Ascending aorta (tissue), 2 donors: ENCODE results near the gene GARIN5A. TPM values are rescaled to one million over a fixed set of nuclear protein-coding genes. Genes with fewer than 3 reads are reported as not detected.

Source experiments
- DNase-seq, 2 donors: peaks; one replicate each; pipeline ENCODE4 v3.0.0-alpha.2; 2019; ENCODE audit warnings: low spot score in 2 of 2
- H3K27ac ChIP-seq, 2 donors: fragments of 200-600 bp; sonication (generic); one replicate each; pipeline ENCODE4 v1.5.1; 2016 to 2017; ENCODE audit warnings: mild to moderate bottlenecking in 1 of 2
- H3K27me3 ChIP-seq: fragments of 200-600 bp; sonication (generic); one replicate; pipeline ENCODE4 v1.5.1; 2017
- H3K36me3 ChIP-seq, 2 donors: fragments of 200-600 bp; sonication (generic); one replicate each; pipeline ENCODE4 v1.5.1; 2016
- H3K4me1 ChIP-seq, 2 donors: fragments of 200-600 bp; sonication (generic); one replicate each; pipeline ENCODE4 v1.5.1; 2016 to 2017; ENCODE audit warnings: mild to moderate bottlenecking in 1 of 2
- H3K4me3 ChIP-seq, 2 donors: fragments of 200-600 bp; sonication (generic); one replicate each; pipeline ENCODE4 v1.5.1; 2016 to 2017; ENCODE audit warnings: mild to moderate bottlenecking in 1 of 2
- H3K9me3 ChIP-seq, 2 donors: fragments of 200-600 bp; sonication (generic); one replicate each; pipeline ENCODE4 v1.5.1; 2016
- CTCF ChIP-seq, 3 experiments: fragments of 200-600 bp in 2 of 3; fragments of 450-650 bp in 1 of 3; sonication (generic) in 2 of 3; IDR thresholded peaks; one replicate each; pipeline ENCODE4 v1.5.1; 2016 to 2019; ENCODE audit warnings: antibody characterized with exemption in 3 of 3, mild to moderate bottlenecking in 1 of 3, moderate library complexity in 1 of 3
- intact Hi-C: fragments of 100-400 bp; cut with DNase I; formaldehyde crosslinking; loops from one replicate; pipeline ENCODE4 v1.15.1; 2023
- total RNA-seq: library from RNA; depleted of rRNA; stranded (reverse); fragments of >200 nt; gene quantifications from one replicate; pipeline ENCODE4 v1.1.0, GENCODE V29; 2016

The GARIN5A gene
- total RNA-seq, 1 donor from 2014 or later: not detected

GRCh38 chr19:50500753-50501151, 24.1 kb upstream of the GARIN5A start:
- no peaks in the 10 kb centered on the region for H3K9me3 ChIP-seq
- H3K4me1 ChIP-seq: no peaks in the 10 kb centered on the region
- intact Hi-C loops: no loop called here
- TF ChIP-seq CTCF (IDR thresholded peaks at IDR 0.05): no peak
- H3K27ac ChIP-seq: no peak overlapping the region
- DNase-seq: no peak
- H3K36me3 ChIP-seq: peaks cover 0 to under 1% of the 10 kb centered on the region in 2 donors
- no peak overlapping the region for H3K4me3 ChIP-seq
- H3K27me3 ChIP-seq: no peaks in the 10 kb centered on the region

GRCh38 chr19:50500060-50500752, 23.6 kb upstream of the GARIN5A start:
- Histone ChIP-seq H3K27me3 (no peaks in the 10 kb centered on the region), H3K9me3 (no peaks in the 10 kb centered on the region), H3K36me3 (no peaks in the 10 kb centered on the region), H3K27ac (no peak overlapping the region), H3K4me1 (no peaks in the 10 kb centered on the region), H3K4me3 (no peak overlapping the region)
- DNase-seq: no peak
- TF ChIP-seq CTCF (IDR thresholded peaks at IDR 0.05): no peak
- intact Hi-C loops: no loop called here

GRCh38 chr19:50498219-50499056, 21.8 kb upstream of the GARIN5A start:
- no peak overlapping the region for H3K27ac ChIP-seq
- no peak for TF ChIP-seq CTCF (IDR thresholded peaks at IDR 0.05)
- DNase-seq: no peak
- H3K27me3 ChIP-seq: no peaks in the 10 kb centered on the region
- H3K9me3 ChIP-seq: no peaks in the 10 kb centered on the region
- H3K4me1 ChIP-seq: no peaks in the 10 kb centered on the region
- intact Hi-C loops: no loop called here
- no peaks in the 10 kb centered on the region for H3K36me3 ChIP-seq
- no peak overlapping the region for H3K4me3 ChIP-seq

GRCh38 chr19:50497022-50497405, 20.4 kb upstream of the GARIN5A start:
- Histone ChIP-seq H3K36me3 (no peaks in the 10 kb centered on the region), H3K4me3 (no peak overlapping the region), H3K4me1 (no peaks in the 10 kb centered on the region), H3K27ac (no peak overlapping the region), H3K27me3 (no peaks in the 10 kb centered on the region), H3K9me3 (no peaks in the 10 kb centered on the region)
- no peak for DNase-seq
- intact Hi-C loops: no loop called here
- TF ChIP-seq CTCF (IDR thresholded peaks at IDR 0.05): no peak

- Histone ChIP-seq H3K4me3 (no peak overlapping the region), H3K27me3 (no peaks in the 10 kb centered on the region), H3K36me3 (no peaks in the 10 kb centered on the region), H3K4me1 (no peaks in the 10 kb centered on the region), H3K9me3 (no peaks in the 10 kb centered on the region), H3K27ac (no peak overlapping the region)
- DNase-seq: no peak
- TF ChIP-seq CTCF (IDR thresholded peaks at IDR 0.05): no peak
- intact Hi-C loops: no loop called here
These were observed 19.8 kb upstream of the GARIN5A start for GRCh38 chr19:50496189-50497021.
